Measurements from ENCODE around the gene VSIG4.

- TF ChIP-seq EP300 (IDR thresholded peaks at IDR 0.05; ENCODE audit: borderline replicate concordance): no peak
- TF ChIP-seq RAD21 (IDR thresholded peaks at IDR 0.05; ENCODE audit: low read depth): no peak
- TF ChIP-seq TAF1 (IDR thresholded peaks at IDR 0.05; ENCODE audit: low read depth): no peak
- no peak for TF ChIP-seq MAX (IDR thresholded peaks at IDR 0.05)
Measured at GRCh38 chrX:66001596-66001995, 38.3 kb downstream of the VSIG4 start.

All from Ishikawa (cell line).